ENCODE measurements around the gene LMCD1. TPM values are rescaled to one million over a fixed set of nuclear protein-coding genes. Genes with fewer than 3 reads are reported as not detected.

The LMCD1 gene
- total RNA-seq, 1 donor from 2014 or later: 2.9 TPM

DNA sequence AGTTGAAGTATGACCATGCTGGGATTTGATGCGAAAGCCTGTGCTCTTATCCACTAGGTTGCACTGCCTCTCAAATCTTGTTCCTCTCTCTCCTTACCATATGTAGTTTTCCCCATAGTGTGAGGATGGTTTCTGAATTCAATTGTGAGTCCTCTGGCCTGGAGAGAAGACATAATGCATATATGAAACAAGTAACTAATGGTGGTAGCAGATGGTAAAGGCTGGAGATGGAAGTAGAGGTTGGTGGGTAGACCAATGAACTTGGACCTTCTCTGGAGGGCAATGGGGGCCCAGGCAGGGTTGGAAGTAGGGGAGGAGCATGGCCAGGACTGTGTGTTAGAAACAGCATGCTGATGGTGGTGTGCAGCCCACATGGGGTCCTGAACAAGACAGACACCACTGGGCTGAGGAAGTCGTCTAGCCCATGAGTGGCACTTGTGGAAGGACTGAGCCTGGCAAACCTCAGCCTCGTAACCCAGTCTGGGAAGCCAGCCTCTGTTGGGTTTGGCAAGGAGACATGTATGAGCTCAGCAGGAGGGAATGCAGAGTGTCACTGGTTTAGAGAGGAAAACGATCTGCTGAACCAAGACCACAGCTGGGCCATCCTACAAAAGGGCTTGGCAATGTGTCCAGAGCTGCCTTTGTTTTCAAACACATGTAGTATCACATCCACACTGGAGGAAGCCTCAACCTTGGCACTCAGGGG lies 18.5 kb upstream of the LMCD1 start:
- ATAC-seq (peak; percentile 99), DNase-seq (ENCODE audit: low spot score) (peak; percentile 75)

DNA sequence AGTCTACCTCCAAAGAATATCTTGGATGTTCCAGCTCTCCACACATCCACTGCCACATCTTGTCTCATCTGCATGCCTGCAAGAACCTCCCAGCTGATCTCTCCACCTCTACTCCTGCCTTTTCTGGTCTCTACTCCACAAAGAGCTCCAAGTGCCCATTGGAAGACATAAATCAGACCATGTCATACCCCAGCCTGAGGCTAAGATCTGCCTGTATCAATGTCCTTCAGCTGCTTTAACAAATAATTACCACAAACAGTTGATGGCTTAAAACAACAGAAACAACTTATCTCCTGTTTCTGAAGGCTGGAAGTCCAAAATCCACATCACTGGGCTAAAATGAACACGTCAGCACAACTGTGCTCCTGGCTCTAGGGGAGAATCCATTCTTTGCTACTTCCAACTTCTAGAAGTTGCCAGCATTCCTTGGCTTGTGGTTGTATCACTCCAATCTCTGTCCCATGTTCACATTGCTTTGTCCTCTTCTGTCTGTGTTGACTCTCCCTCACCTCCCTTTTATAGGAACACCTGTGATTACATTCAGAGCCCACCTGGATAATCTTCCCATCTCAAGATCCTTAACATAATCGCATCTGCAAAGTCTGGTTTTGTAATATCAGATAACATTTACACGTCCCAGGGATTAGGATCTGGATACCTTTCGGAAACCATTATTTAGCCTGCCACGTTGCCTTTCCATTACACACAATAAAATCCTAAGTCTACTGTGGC lies 17.0 kb upstream of the LMCD1 start:
- DNase-seq (ENCODE audit: low spot score): no peak
- no peak for ATAC-seq

DNA sequence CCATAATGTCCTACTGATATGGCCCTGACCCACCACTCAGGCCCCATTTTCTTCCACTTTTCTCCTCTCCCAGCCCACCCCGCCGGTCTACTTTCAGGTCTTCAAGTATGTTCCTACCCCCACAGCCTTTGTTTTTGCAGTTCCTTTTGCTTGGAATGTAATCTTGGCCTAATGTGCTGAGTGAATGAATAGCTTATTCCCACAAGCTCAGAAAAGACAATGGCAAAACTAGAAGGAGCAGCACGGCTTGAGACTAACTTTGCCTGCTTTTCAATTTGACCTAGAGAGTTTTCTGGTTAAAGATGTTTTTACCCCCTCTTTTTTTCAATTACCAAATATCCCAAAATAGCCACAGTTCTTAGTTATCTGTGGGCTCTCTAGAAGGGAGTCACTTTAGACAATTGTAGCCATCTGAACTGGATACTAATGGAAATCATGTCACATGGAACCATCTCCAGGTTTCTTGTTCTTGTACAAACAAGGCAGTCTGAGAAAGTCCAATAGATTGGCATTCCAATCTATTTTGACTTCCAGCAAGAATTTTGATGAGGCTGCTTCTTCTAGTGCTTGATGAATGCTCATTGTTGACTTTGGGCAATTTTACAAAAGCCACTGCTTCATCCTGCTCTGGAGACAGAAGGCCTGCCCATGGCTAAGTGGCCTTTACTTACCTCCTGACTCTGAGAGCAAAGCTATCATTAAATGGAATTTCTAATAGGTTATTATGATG lies 16.3 kb upstream of the LMCD1 start:
- no peak for DNase-seq (ENCODE audit: low spot score)
- ATAC-seq: no peak

DNA sequence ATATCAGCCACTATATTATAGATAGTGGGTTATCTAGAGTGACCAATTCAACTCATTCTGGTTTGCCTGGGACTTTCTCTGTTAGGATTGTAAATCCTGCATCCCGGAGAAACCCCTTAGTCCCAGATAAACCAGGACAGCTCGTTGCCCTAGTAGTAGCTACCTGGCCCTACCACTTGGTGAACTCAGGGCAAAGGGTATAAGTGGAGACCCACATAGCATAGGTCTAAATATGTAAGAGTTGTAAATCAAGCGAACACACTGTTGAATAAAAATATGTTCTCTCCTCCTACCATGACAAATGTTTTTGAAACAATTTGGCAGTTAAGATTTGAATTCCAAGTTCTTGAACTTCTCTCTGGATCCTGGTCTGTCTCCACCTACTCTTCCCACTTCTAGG lies 15.7 kb upstream of the LMCD1 start:
- no peak for DNase-seq (ENCODE audit: low spot score)
- ATAC-seq: no peak

DNA sequence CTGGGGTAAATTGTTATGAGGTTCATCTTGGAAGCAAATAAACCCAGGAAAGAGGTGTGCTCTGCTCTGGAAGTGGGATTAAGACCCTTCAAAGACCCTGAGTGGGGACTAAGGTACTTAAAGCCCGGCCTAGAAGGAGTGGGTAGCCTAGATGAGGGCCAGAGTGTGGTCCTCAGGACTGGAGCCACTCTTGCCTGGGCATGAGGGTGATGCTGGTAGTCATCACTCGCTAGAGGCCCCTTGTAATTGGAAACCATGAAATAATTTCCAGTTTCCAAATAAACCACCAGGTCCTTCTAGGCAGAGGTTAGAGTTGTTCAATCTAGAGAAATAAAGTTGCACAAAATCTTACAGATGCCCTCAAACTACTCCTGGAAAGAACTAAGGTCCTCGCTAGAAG lies 15.2 kb upstream of the LMCD1 start:
- no peak for DNase-seq (ENCODE audit: low spot score)
- no peak for ATAC-seq

- no peak for DNase-seq (ENCODE audit: low spot score)
- ATAC-seq: no peak
Observed at GRCh38 chr3:8486936-8487335, 14.7 kb upstream of the LMCD1 start.

DNA sequence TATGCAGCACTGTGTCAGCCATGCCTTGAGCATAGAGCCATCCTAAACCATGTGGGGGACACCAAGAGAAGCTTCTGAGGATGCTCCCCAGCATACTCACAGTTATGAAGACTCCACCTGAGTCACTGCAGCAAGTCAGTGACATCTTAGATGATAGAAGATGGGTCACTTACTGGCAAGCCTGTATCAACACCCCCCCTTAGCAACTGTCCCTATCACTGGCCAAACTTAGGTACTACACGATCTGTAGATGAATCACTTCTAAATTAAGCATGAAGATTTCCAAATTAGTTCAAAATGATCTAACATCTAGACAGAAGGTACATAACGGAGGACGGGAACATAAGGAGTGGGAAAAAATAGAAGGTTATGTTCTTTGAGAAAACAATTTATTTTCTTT lies 13.2 kb upstream of the LMCD1 start:
- DNase-seq (ENCODE audit: low spot score) (no peak), ATAC-seq (no peak)

DNA sequence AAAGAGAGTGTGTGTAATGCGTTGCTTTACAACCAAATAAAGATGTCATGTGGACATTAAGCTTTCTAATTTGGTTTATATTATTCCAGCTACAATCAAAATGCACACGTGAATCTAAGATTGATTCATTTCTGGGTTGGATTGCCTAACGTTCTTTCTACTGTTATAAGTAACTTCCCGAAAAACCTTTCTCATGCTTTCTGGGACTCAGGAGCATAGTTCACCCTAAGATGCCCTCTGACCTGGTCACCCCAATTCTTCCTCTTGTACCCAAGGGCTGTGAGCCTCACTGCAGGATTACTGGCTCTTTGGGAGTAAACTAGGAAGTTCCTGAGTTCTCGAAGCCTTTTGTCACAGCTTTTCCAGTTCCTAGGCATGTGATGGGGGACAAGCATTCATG lies 12.7 kb upstream of the LMCD1 start:
- no peak for ATAC-seq
- no peak for DNase-seq (ENCODE audit: low spot score)

GRCh38 chr3:8489278-8489792 lies 12.3 kb upstream of the LMCD1 start:
- DNase-seq (ENCODE audit: low spot score) (no peak), ATAC-seq (no peak)

- DNase-seq (ENCODE audit: low spot score): no peak
- no peak for ATAC-seq
Observed at GRCh38 chr3:8490079-8490552, 11.5 kb upstream of the LMCD1 start.

- DNase-seq (ENCODE audit: low spot score) (no peak), ATAC-seq (no peak)
Observed at GRCh38 chr3:8491271-8492144, 10.1 kb upstream of the LMCD1 start.

DNA sequence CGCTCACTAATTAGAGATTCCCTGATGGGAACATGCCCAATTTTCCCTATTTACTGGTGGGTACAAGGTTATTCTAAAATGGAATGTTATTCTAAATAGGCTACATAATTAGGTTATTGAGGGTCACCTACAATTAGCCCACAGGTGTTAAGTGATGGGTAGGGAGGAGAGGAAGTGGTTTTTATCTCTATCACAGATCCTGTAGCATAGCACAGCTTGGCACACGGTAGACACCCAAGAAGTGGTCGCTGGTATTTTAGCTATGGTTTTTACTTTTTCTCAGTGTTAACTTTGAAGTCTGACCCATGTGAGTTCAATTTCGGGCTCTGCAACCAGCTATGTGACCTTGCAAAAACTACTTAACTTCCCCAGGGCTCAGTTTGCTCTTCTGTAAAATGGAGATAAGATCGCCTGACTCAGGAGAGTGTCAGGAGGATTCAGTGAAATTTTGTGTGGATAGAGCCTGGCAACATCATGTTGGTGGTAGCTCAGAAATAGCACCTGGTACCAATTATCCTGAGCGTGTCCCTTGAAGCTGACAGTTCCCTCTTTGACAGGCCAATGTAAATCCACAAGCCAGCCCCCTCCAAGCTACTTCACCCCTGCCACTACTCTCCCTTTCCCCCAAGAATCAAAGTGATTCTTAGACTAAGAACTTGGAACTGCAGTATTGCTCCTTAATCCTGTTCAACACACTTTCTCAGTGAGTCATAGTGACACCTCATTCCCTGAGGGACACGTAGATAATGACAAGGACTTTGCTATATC lies 8.7 kb upstream of the LMCD1 start:
- no peak for ATAC-seq
- no peak for DNase-seq (ENCODE audit: low spot score)

DNA sequence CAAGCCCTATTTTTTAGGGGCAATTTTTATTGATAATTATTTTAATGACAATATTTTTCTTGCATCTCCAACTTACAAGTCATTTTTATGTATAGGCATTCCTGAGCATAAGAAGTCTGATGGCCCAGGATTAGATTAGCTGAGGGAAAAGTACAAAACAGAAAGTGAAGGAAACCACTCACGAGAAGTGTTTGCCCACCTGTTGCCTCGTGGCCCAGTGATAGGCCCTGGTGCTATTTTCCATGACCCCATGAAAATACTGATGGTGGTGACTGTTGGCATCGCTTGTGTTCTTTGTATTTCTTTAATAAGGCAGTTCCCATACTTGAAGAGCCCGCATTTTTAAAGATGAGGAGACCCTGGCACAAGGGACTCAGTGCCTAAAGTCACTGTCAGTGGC lies 7.9 kb upstream of the LMCD1 start:
- no peak for DNase-seq (ENCODE audit: low spot score)
- no peak for ATAC-seq

- ATAC-seq (no peak), DNase-seq (ENCODE audit: low spot score) (no peak)
Observed at GRCh38 chr3:8494327-8494726, 7.3 kb upstream of the LMCD1 start.

DNA sequence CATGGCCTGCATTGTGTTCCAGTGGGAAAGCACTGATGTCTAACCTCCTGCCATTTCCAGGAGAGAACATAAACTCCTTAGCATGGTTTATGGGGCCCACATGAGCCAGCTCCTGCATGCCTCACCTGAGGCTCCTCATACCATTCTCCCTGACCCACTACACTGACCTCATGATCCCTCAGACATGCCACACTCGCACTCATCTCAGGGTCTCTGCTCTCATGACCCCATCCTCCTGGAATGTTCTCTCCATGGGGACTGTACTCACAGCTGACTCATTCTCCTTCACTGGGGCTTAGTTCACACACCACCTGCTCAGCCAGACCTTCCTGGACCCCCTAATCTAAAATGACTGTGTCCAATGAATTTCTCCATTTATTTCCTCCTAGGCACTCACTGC lies 4.0 kb upstream of the LMCD1 start:
- no peak for ATAC-seq

DNA sequence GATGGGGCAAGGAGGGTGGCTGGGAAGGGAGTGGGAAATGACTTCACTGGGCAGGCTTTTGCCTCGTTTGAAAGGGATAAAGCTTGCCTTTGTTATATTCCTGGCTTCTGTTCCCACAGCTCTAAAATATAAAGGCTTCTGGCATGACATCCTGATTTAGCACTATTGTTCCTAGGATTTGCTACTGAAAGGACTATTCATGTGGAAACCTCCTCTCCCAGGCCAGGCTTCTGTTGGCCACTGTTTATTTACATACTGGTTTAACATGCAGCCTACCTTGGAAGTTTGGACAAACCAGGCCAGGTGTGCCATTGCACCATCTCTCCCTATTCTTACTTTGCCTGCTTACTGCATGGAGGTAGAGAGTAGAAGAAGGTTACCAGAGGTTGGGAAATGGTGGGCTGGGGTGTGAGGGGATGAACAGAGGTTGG lies 2.4 kb upstream of the LMCD1 start:
- peak; percentile 9 for ATAC-seq
- peak; percentile 49 for DNase-seq (ENCODE audit: low spot score)

More for the DNA sequence above, 4.0 kb upstream of the LMCD1 start:
- no peak for DNase-seq (ENCODE audit: low spot score)

DNA sequence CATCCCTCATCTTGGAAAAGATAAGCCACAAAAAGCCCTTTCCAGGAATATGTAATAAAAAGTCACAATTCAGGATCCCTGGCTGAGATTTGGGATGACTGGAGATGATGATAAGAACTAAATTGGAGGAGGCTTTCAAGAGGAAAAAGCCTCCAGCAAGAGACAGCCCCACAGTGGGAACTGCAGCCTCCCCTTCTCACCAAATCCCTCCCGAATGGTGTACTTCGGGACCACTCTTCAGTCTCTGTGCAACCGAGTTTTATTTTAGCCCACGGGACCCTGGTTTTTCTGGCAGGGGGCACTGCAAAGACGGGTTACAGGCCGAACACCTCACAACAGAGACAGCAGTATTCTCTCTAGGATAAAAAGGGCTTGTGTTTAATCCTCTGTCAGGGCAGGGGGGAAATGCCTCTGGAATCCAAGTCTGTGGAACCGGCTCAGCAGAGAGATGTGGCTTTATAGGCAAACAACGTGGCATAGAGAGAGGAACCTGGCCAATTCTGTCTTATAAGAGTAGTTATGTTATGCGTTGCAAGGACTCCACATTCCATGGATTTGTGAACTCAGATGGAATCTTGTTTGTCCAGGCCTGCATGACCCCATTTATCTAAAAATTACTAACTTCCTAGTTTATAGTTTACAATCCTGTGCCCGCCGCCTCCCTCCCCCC lies 1.2 kb upstream of the LMCD1 start:
- peak; percentile 2 for ATAC-seq
- no peak for DNase-seq (ENCODE audit: low spot score)

DNA sequence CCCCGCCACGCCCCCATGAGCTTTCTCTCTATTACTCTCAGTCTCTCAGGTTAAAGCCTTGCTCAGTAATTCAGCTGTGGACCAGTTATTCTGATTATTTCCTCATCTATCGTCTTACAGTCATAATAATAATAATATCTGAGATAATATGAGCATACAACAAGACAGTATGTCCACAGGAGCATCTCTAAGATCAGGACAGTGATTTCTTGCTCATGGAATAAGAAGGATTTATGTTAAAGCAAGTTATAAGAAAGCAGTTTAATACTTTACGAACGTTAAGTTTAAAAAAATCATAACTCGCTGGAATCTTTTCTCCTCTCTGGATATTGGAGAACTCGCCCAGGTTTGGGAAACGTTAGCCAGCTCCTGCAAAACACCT lies 643 bp upstream of the LMCD1 start:
- no peak for DNase-seq (ENCODE audit: low spot score)

DNA sequence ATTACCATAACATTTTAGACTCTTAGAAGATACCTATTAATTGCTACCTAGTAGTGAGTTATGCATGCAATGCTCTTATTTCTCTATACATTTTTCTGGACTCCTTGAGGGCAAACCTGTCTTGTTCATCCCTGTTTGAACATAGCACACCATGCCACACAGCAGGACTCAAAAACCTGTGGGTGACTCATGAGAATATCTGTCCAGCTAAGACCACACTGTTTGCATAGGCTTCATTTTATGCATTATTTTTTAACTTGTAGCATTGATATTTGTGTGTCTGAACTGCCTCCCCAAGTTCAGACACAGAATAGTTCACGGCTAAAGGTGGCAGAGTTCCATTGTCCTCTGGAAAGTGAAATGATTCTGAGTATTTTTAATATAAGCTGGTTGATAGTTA lies 1.8 kb downstream of the LMCD1 start:
- no peak for ATAC-seq
- no peak for DNase-seq (ENCODE audit: low spot score)

More for the DNA sequence above, 643 bp upstream of the LMCD1 start:
- ATAC-seq: peak; percentile 5

Data from left lobe of liver (tissue), 2 donors.